Measurements from ENCODE around the gene TMA7. TPM values are rescaled to one million over a fixed set of nuclear protein-coding genes. Genes with fewer than 3 reads are reported as not detected.
A peak's percentile ranks its signal among the peaks of the same experiment; 100 is the strongest.

The TMA7 gene
- total RNA-seq, 1 experiment from 2014 or later: 770 TPM

DNA sequence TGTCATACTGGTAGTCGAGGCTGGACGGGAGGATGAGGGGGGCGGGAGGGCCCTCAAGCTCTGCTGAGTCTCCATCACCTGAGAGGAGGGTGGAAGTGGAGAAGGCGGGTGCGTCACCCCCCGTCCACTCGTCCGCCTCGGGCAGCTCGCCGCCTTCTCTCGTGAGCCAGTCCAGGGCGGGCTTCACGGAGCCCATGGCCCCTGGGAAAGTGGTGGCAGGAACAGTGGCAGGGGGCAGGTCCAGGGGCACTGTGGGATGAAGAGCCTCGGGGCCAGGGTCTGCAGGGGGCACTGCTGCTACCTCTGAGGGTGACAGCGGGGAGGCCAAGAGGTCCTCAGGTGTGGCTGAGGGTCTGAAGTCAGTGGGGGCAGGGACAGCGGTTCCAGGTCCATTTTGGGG is 20.5 kb upstream of the TMA7 start:
- no peak for DNase-seq (ENCODE audit: low spot score)
- in situ Hi-C loops (cut with HindIII; ENCODE audit: low sequenced_read_pairs): no loop called here

DNA sequence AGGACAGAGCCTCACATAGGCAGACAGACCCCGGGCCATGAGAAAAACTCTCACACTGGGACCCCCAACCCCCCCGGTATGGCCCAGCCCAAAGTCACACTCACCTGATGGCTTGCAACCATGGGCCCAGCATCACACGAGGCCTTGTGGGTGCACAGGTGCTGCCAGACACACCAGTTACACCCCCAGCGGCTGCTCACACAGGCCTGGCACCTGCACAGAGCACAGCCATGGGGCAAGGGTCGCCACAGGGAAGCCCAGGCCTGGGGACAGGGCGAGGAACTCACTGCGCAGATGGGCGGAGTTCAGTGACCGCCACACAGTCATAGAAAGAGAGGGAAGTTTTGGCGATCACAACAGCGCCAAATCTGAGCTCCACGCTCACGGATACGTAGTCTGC is 19.5 kb upstream of the TMA7 start:
- no peak for DNase-seq (ENCODE audit: low spot score)
- in situ Hi-C loops (cut with HindIII; ENCODE audit: low sequenced_read_pairs): no loop called here

DNA sequence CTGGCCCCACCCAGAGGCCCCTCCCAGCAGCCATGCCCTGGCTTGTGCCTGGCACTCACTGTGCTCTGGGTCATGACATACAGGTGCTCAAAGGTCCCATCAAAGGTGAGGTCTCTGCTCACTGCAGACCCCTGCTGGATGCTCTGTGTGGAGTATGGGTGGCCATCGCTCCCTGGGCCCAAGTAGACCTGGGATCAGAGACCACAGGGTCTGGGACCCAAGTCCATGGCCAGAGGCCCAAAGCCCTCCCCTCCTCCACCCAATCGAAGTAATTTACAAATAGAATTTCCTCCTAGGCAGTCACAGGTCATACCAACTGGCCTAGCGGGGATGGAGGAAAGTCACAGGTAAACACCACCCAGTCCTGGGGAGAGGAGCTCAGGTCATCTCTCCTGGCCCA is 17.8 kb upstream of the TMA7 start:
- DNase-seq (ENCODE audit: low spot score): no peak
- in situ Hi-C loops (cut with HindIII; ENCODE audit: low sequenced_read_pairs): no loop called here

DNA sequence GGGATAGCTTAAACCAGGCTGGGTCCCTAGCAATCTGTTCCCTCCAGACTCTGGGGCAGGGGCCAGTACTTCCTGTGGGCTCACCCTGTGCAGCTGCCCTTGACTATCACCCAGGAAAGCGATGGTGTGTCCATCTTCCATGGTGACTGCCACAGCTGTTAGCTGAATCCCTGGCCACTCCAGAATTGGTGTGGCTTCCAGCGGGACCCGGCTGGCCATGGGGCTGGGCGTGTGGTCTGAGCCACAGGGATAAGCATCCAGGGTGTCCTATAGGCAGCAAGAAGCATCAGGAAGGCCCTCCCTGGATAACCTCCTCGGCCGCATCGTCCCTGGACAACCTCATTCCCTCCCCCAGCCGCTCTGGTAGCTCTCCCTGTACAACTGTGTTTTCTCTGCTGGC is 17.4 kb upstream of the TMA7 start:
- in situ Hi-C loops (cut with HindIII; ENCODE audit: low sequenced_read_pairs): no loop called here
- no peak for DNase-seq (ENCODE audit: low spot score)

DNA sequence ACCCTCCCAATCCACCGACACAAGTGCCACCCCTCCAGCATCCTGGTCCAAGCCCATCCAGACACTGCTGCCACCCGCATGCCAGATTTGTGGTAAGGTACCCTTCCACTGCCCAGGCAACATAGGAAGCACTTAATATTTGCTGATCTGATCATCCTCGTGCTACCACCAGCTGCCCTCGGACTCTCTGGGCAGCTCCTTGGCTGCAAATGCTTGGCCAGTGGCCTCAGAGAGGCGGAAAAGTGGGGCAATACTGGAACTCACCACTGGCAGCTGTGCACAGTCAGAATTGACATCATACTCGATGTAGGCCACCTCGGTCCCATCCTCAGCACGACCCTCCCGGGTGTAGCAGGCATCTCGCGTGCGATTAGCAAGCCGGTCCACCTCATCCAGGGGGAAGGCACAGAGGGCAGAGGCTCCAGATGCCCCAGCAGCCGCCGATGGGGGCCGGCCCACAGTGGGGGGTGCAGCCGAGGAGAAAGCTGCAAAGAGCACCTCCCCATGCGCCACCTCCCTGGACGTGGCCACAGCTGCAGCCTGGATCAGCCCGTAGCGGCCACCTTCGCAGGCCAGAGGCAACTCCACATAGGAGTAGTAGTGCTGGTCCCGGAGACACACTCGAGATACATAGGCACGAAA is 16.7 kb upstream of the TMA7 start:
- no peak for DNase-seq (ENCODE audit: low spot score)

DNA sequence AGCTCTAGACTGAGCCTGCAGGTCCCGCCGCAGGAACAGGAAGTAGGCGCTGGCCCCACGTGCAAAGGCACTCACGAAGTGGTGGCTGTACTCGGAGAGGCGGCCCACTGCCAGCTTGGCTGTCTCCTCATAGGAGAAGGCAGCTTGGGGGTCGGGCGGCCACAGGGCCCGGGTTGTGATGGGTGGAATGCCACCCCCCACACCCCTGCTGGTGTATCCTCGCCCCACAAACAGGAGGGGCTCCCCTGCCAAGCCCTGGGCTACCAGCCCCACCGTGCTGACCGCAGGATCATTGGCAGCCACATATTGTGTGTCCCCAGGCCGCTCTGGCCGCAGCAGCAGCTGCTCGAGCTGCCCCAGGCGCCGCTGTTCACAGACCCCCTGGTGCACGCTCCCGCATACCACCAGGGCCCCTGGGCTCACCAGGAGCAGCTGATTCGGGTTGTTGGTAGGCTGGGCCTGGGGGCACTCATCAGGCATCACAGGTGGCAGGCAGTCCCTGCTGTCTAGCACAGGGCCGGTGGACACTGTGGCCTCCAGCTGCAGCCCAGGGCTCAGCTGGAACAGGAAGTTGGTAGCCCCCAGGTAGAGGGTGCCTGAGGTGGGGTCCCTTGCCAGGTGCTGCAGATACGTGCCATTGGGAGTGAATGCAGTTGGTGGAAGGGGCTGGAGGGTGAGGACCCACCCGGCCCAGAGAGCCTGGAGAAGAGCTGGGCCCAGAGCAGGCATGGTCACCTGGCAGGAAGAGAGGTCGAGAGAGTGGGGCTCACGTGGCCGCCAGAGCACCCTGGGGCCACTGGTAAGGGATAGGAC is 16.0 kb upstream of the TMA7 start:
- no peak for DNase-seq (ENCODE audit: low spot score)
- in situ Hi-C loops (cut with HindIII; ENCODE audit: low sequenced_read_pairs): no loop called here

More for the DNA sequence above, 16.7 kb upstream of the TMA7 start:
- in situ Hi-C loops (cut with HindIII; ENCODE audit: low sequenced_read_pairs): no loop called here

DNA sequence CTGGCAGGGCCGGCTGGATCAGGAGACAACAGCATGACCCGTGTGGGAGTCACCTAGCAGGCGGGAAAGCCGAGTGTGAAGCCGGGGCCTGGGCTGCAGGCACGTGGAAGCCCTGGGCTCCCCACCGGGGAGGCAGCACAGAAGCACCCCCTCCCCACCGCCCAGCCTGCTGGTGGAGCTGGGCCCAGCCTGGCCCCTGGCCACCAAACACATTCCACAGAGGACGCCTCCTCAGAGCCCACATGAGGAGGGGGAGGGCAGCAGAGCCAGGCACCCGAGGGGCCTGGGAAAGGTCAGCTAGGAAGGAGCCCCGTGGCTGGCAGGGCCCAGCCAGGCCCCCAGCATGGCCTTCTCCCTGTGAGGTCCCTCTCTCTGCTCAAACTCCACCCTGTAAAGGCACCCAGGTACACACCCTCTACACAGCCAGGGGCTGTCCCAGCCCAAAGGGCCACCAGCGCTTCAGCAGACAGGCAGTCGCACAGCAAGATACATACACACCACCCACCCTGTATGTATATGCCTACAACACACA is 14.7 kb upstream of the TMA7 start:
- in situ Hi-C loops (cut with HindIII; ENCODE audit: low sequenced_read_pairs): no loop called here
- no peak for DNase-seq (ENCODE audit: low spot score)

DNA sequence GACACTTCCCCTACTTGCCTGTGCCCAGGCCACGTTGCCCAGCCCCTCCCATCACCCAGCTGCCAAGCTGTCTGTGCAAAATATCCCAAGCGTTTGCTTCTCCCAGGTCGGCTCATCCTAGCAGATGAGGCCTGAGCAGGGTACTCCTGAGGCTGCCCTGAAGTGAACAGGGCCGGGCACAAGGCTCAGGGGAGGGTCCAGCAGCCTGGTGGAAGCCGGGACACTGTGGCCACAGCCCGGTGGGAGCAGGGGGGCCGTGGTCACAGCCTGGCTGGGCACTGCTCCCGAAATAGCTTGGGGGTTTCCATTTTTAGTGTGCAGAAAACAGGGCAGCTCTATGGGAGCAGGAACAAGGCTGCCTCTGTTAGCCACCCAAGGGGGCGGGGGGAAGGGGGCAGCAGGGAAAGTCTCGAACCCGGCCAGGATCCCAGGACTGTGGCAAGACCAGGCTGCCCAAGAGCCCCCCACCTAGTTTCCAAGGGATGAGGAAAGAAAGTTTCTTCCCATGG is 13.6 kb upstream of the TMA7 start:
- in situ Hi-C loops (cut with HindIII; ENCODE audit: low sequenced_read_pairs): no loop called here
- DNase-seq (ENCODE audit: low spot score): peak; percentile 43

DNA sequence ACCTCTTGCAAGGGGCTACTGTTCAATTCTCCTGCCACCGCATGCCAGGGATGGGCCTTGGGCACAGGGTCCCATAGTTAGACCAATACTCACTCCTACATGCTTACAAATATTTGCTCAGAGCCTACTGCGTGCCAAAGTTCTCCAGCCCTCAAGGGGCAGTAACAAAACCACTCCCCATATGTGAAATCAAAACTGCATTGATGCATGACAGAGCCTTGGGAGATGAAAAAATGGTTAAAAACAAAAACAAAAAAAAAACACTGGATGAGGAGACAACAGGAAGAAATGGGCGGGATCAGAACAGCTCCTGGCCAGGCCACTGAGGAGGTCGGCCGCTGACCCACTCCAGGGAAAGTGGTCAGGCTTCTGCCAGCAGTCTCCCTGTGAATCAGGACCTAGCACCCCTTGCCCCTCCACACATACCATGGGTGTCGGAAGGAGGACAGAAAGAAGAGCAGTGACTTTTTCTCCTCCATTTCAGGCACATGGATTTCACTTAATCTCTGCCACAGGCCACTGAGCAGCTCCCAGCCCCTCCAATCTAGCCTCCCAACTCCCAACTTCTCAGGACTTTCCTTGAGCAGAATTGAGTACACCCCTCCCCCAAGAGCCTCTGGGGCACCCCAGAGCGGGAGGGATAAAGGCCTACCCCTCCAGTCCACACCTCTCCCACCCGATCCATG is 13.0 kb upstream of the TMA7 start:
- DNase-seq (ENCODE audit: low spot score): no peak
- in situ Hi-C loops (cut with HindIII; ENCODE audit: low sequenced_read_pairs): no loop called here

DNA sequence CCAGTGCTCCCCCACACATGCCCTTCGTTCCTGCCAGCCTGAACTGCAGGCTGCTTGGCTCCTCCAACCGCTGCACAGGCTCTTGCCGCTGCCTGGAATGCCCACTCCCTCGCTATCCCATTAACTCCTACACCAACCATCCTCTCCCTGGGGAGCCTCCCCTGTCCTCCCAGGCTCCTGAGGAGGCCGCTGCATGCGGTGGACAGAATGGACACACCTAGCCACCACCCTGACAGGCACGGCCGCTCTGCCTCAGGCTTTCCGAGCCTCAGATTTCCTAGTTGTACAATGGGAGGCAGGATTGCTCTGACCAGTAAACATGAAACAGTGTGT is 12.5 kb upstream of the TMA7 start:
- in situ Hi-C loops (cut with HindIII; ENCODE audit: low sequenced_read_pairs): no loop called here
- DNase-seq (ENCODE audit: low spot score): no peak

DNA sequence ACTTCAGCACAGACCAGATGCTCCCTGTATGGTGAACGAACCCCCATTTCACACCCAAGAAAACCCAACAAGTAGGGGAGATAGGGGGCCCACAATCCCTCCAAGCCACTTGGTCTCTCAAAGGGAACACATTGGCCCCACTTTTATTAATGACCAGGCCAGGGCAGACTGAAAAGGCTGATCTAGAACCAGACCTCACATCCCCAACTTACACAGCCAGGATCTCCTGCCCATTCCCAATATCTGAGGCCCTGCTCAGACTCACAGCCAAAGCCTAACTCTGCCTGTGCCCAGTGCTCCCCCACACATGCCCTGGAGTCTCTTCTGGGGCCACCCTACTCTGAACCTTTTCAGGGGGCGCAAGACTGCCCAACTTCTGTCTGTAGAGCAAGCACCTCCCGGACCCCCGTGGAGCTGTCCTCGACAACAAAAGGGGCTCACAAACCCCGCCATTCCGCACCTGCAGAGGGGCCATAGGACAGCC is 11.9 kb upstream of the TMA7 start:
- no peak for DNase-seq (ENCODE audit: low spot score)
- in situ Hi-C loops (cut with HindIII; ENCODE audit: low sequenced_read_pairs): no loop called here

DNA sequence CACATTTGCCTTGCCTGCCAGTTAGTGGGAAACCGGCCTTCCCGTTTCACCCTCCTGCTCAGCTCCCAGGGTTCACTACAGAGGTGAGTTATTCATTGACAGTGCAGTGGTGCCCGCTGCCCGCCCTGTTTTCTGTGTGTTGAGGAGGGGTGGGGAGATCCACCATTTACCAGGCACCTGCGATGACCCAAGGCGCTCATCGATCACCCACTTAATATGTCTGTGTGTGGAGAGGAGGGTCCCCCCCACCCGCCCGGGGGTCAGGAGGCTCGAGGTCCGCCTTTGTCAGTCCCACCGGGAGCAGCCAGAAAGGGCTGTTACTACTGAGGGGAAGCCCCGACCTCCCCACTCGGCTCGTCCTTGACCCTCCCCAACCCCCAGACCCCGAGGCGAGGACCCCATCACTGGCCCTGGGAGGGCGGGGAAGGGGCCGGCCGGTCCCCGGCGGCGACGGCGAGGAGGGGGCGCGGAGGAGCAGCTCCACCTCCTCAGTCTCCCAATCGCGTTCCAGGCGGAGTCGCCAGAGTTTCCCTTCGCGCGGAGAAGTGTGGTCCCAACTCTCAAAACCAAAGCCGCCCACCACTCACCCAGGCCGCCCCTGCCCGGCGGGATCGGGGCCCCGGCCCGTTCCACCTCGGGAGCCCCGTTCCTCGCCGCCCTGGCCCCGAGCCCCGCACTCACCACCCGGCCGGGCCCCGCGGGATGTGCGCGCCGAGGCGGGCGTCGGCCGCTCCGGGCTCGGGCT is 11.3 kb upstream of the TMA7 start:
- in situ Hi-C loops (cut with HindIII; ENCODE audit: low sequenced_read_pairs): no loop called here
- peak; percentile 40 for DNase-seq (ENCODE audit: low spot score)

DNA sequence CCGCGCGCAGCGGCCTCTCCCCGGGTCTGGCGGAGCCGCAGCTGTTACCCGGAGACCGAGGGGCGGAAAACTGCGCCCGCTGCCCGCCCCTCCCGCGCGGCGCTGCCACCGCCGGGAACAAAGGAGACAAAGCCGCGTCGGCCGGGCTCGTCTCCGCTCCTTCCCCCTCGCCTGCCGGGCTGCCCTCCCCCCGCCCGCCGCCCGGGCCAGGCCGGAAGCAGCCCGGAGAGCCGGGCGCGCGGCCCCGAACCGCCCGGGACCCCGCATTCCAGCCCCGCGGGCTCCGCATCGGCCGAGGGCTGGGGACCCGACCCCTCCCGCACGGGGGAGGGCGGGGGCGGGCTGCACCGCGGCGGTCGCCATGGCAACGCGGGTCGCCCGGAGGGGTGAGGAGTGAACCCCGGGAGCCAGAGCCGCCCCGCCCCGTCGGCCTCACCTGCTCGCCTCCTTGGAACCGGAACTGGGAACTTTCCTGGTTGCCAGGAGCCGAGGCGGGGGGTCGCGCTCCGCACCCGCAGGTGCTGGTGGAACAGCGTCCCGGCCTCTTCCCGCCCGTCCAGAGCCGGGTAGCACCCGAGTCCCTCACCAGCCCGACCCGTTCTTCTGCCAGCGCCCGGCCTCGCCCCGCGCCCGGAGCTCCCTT is 10.6 kb upstream of the TMA7 start:
- peak; percentile 57 for DNase-seq (ENCODE audit: low spot score)
- in situ Hi-C loops (cut with HindIII; ENCODE audit: low sequenced_read_pairs): no loop called here

DNA sequence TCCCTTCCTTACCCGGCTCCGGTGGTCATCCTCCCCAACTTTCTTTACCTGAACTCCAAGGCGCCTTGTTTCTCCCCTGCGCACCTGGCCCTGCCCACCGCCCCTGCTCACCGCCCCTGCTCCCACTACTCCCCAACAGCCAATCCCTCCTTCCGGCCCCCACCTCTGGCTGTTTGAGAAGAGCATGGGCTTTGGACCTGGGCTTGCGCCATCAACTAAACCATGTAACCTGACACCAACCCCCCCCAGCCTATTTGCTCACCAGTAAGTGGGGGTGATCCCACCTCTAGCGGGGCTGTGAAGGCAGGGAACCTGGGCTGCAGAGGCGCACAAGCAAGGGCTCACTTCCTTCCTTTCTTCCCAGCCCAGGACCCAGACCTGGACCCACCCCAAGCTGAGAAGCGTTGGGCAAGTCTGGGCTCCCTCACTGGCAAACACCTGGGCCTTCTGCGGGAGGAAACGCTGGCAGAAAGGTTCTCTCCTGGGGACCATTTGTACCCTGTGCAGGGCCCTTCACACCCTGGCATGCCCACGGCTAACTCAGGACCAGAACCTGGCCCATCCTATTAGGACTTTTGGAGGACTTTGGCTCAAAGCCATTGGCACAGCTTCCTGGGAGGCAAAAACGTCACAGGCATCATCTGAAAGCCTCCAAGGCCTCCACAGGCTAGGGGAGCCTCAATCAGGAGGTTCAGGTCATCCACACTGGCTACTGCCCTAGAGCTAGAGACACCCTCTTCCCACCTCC is 9.9 kb upstream of the TMA7 start, which contains the start of gene PLXNB1:
Gene PLXNB1 (minus strand): TSS at position 127 of the 748 bp plus-strand sequence. CDS start 5,475 bp downstream, outside the sequence.
- in situ Hi-C loops (cut with HindIII; ENCODE audit: low sequenced_read_pairs): no loop called here
- DNase-seq (ENCODE audit: low spot score): no peak

DNA sequence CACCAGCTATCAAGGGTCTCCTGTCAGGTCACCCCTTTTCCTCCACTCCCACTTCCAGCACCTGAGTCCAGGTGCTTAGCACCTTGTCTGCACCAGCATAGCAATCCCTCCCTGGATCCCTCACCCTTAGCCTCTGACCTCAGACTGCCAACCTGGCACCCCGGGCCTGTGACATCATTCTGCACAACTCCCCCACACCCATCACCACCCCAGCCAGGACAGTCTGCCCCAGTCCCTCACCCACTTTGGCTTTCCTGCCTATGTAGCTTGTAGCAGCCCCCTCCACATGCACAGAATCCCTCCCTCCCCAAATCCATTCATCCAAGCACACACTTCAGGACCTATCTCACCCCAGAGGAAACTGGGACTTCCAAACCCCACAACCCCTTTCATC is 9.4 kb upstream of the TMA7 start:
- DNase-seq (ENCODE audit: low spot score): no peak
- in situ Hi-C loops (cut with HindIII; ENCODE audit: low sequenced_read_pairs): no loop called here

DNA sequence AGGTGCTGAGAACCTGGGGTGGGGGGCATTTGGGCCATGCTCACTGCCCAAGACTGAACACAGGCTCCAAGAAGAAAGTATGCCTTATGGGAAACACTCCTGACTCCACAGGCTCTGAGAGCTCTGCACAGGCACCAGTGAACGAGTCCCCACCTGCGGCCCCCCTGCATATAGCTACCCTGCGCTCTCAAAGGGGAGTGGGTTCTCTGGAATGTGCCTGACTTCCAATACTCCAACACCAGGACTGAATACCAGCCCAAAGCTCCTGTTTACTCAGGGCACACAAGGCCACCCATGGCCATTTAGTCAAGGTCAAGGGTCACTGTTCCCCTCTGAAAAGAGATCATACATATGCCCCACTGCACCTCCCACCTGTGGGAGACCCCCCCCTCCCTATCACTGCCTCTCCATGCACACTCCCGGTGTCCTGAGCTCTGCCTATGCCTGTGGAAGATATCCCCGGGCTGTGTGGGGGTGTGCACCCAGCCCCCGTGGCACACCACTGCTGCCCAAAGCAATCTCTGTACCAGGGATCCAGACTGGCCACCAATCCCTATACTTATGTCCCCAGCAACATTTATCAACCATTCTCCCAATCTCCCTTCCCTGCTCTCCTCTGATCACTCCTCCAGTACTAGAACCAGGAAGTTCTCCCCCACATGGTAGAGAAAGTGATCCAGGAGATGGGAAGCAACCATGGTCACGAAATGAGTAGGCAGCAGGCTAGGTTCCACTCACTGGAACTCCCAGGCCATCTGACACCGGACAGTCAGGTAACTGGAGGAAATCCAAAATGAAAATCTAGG is 8.6 kb upstream of the TMA7 start:
- DNase-seq (ENCODE audit: low spot score): no peak
- in situ Hi-C loops (cut with HindIII; ENCODE audit: low sequenced_read_pairs): no loop called here
